Pancreas (tissue), 10 donors: Measurements from ENCODE around the gene NACC2. TPM values are rescaled to one million over a fixed set of nuclear protein-coding genes. Genes with fewer than 3 reads are reported as not detected.

Experiments used
- ATAC-seq, 4 donors: fragments of 200-7000 bp; cut with Tn5 transposase; one replicate each; pipeline versions ENCODE4 v1.8.0 to v1.9.1; 2020; ENCODE audit warnings: mild to moderate bottlenecking in 4 of 4, moderate library complexity in 4 of 4
- DNase-seq, 6 donors: peaks; one replicate each; pipeline ENCODE4 v3.0.0-alpha.2; 2020
- FAIRE-seq: peaks from 2 replicates; lab custom pipeline; 2012; peaks lifted over from hg19 to GRCh38; lab: Jason Lieb, UNC
- H3K27ac ChIP-seq, 4 donors: fragments of 200-600 bp; sonication (generic); 1 replicate in 3 of 4; 2 replicates in 1 of 4; pipeline versions ENCODE4 v1.5.0 to v1.8.0; 2020
- H3K27me3 ChIP-seq, 4 donors: fragments of 200-600 bp; one replicate each; pipeline ENCODE4 v1.8.0; 2021
- H3K36me3 ChIP-seq, 3 donors: fragments of 200-600 bp; sonication (generic) in 1 of 3; one replicate each; pipeline versions ENCODE4 v1.5.0 to v1.8.0; 2020 to 2021
- H3K4me1 ChIP-seq, 3 donors: fragments of 200-600 bp; one replicate each; pipeline ENCODE4 v1.8.0; 2021
- H3K4me3 ChIP-seq, 4 donors: fragments of 200-600 bp; sonication (generic) in 2 of 4; one replicate each; pipeline versions ENCODE4 v1.5.0 to v1.8.0; 2020 to 2021
- H3K9me3 ChIP-seq, 4 donors: fragments of 200-600 bp; one replicate each; pipeline ENCODE4 v1.8.0; 2021
- WGBS, 2 donors: extraction: QIAGEN DNeasy Blood & Tissue Kit; methylation state at CpG; one replicate each; pipeline ENCODE4 v1.1.7; 2013; 5-methylcytosine and 5-hydroxymethylcytosine counted together
- intact Hi-C, 3 donors: fragments of 100-400 bp; cut with DNase I; formaldehyde crosslinking; loops; one replicate each; pipeline versions ENCODE4 v1.11.1 to v1.14.2; 2022
- polyA plus RNA-seq, 2 donors: library from polyadenylated mRNA; stranded (reverse); fragments of 200-250 nt; gene quantifications; one replicate each; pipeline ENCODE4 v1.2.3, GENCODE V29; 2013
- total RNA-seq, 6 donors: library from RNA; stranded (reverse); fragmentation: NEBNext Ultra II Directional in 4 of 6; extraction: Animal tissue kit (Norgen Biotek cat#: 25700) in 4 of 6; gene quantifications; one replicate each; pipeline versions ENCODE4 v1.2.1 to v1.2.4, GENCODE V29; 2021 to 2023
- TF ChIP-seq, protein P1 (sequence below), 4 donors: fragments of 200-600 bp; sonication (generic) in 3 of 4; IDR thresholded peaks; one replicate each; pipeline versions ENCODE4 v1.5.0 to v1.8.0; 2021; ENCODE audit warnings: antibody characterized with exemption in 4 of 4
- donor health status: healthy with polysubstance abuse.
- donor health status: DM: no; HTN: no; CAD: no; lungs with moderate emphysema.
- donor health status: DM: no; HTN: no; CAD: no.
- donor health status: control.
- donor health status: control.
- donor health status: Bipolar disorder and iron deficiency.
- donor health status: DM: yes; HTN: yes; CAD: no.
- donor health status: DM: no; HTN: no; CAD: no.
- donor health status: DM: no; HTN: no; CAD: no.
- donor health status: DM: yes; HTN: yes; CAD: no.

NACC2 gene
- total and polyA plus RNA-seq, 8 donors = 4.3 to 12.4 (median 8.2) TPM

DNA sequence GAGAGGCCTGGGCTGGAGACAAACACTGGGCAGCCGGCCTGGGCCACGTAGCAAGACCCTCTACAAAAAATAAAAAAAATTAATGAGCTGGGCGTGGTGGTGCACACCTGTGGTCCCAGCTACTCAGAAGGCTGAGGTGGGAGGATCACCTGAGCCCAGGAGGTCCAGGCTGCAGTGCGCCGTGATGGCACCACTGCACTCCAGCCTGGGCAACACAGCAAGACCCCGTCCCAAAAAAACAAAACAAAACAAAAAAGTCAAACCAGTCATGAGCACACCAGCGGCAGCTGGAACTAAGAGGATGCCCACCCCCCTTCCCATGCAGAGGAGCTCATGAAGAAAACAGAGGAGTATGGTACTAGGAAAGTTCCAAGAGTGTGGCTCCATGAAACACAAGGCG lies 131.8 kb downstream of the NACC2 start:
- Histone ChIP-seq H3K27ac (no peak overlapping the region), H3K27me3 (no peaks in the 10 kb centered on the region), H3K9me3 (no peaks in the 10 kb centered on the region), H3K36me3 (no peaks in the 10 kb centered on the region), H3K4me1 (peaks cover 0 to 11% (median 0%) of the 10 kb centered on the region in 3 donors), H3K4me3 (no peak overlapping the region)
- DNase-seq (no peak), FAIRE-seq (no peak), ATAC-seq (no peak)
- intact Hi-C loops = no loop called here
- WGBS, 2 donors = 82 to 89% methylated on average over 8 of the region's 8 CpGs
- TF ChIP-seq, protein P1, sequence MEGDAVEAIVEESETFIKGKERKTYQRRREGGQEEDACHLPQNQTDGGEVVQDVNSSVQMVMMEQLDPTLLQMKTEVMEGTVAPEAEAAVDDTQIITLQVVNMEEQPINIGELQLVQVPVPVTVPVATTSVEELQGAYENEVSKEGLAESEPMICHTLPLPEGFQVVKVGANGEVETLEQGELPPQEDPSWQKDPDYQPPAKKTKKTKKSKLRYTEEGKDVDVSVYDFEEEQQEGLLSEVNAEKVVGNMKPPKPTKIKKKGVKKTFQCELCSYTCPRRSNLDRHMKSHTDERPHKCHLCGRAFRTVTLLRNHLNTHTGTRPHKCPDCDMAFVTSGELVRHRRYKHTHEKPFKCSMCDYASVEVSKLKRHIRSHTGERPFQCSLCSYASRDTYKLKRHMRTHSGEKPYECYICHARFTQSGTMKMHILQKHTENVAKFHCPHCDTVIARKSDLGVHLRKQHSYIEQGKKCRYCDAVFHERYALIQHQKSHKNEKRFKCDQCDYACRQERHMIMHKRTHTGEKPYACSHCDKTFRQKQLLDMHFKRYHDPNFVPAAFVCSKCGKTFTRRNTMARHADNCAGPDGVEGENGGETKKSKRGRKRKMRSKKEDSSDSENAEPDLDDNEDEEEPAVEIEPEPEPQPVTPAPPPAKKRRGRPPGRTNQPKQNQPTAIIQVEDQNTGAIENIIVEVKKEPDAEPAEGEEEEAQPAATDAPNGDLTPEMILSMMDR (IDR thresholded peaks at IDR 0.05) = no peak

DNA sequence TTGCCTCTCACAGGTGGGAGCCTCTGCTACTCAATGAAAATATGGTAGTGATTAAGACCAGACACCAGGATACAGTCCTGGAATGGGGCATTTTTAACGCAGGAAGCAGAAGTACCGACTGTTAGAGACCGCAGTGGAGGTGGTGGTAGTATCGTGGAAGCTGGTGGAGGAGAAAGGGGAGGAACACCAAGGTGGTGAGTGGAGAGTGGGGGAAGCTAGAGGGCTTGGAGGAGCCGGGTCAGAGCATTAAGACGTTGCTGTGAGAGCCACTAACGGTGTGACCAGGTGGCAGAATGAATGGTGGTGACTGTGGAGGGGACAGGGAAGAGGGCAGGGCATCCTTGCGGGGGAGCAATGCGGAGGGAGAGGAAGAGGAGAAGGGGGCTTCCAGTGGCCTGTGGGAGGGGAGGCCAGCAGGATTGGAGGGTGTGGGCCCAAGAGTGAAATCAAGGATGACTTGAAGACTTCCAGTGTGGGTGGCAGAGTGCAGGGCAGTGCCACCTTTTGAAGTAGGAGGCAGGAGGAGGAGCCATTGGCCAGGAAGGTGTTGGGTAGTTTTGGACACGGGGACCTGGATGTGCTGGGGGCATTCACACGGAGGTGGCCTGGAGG lies 132.3 kb downstream of the NACC2 start:
- no peak for FAIRE-seq
- TF ChIP-seq, protein P1 (IDR thresholded peaks at IDR 0.05) = no peak
- no peak overlapping the region for H3K27ac ChIP-seq
- intact Hi-C loops = no loop called here
- H3K27me3 ChIP-seq = no peaks in the 10 kb centered on the region
- no peak overlapping the region for H3K4me3 ChIP-seq
- H3K9me3 ChIP-seq = no peaks in the 10 kb centered on the region
- H3K4me1 ChIP-seq = peaks cover 0 to 11% (median 0%) of the 10 kb centered on the region in 3 donors
- no peak for ATAC-seq
- no peaks in the 10 kb centered on the region for H3K36me3 ChIP-seq
- 70 to 72% methylated on average over 11 of the region's 11 CpGs for WGBS, 2 donors
- DNase-seq = no peak

DNA sequence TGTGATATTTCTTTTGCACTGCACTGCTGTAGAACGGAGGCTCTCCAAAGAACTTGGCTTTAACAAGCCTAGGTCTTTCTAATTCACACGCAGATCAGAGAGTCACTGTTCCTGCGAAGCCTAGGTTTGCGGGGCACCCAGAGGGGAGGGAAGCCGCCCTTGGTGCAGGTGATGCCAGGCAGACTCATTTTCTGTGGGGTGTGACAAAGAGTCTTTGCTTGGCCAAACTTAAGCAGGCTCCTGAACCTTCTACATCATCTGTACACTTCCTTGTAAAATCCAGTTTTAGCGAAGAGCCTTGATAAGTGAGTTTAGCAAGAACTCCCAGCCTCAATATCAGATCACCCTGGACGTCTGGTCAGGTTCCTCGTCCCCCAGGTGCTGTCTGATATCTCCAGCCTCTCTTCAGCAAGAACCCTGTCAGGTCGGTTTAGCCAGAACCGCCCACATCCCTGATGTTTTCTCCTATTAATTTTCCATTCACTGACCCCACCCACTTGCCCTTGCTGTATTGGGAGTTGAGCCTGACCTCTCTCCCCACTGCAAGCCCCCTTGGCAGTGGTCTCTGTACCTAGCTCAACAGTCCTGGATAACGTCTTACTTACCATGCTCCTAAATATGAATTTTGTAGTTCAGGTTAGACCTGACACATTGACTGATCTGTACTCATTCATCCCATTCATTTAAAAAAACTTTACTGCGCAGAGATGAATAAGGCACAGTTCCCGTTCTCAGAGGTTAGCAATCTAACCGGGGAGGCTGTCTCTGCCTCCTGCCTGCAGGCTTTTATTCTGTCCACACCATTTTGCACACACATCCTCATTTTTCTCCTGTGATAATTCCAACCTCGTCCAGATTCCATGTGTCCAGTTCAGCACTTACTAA lies 133.0 kb downstream of the NACC2 start:
- 28 to 30% methylated on average over 15 of the region's 15 CpGs for WGBS, 2 donors
- FAIRE-seq (no peak), ATAC-seq (no peak), DNase-seq (no peak)
- Histone ChIP-seq H3K4me1 (peaks cover 0 to 9% (median 0%) of the 10 kb centered on the region in 3 donors), H3K9me3 (no peaks in the 10 kb centered on the region), H3K36me3 (no peaks in the 10 kb centered on the region), H3K27me3 (no peaks in the 10 kb centered on the region), H3K4me3 (peak overlapping the region in 1 of 4 donors; percentile 92), H3K27ac (no peak overlapping the region)
- intact Hi-C loops = no loop called here
- TF ChIP-seq, protein P1 (IDR thresholded peaks at IDR 0.05) = no peak

DNA sequence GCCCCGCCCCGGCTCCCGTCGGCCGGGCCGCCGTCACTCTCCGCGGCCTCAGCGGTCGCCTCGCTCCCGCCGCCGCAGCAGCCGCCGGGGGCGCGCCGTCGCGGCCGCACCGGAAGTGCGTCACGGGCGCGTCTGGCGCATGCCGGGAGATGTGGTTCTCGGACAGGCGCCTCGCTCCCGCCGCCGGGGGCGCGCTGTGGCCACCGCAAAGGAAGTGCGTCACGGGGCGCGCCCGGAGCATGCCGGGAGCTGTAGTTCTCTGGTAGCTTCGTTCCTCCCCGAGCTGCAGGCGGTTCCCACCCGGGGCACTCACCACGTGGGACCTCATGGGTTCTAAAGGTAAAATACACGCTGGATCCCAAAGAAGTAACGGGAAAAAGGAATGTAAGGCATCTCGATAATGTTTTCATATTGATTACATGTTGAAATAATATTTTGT lies 133.8 kb downstream of the NACC2 start, which contains the start of gene UBAC1:
TSS of gene UBAC1 (minus strand) at position 97 of the 439 bp plus-strand sequence. CDS start 211 bp downstream, outside the sequence.
- Histone ChIP-seq H3K4me1 (peaks cover 0 to 9% (median 0%) of the 10 kb centered on the region in 3 donors), H3K9me3 (no peaks in the 10 kb centered on the region), H3K27ac (peak within 1 kb of the TSS; percentile 55 to 74 (median 70)), H3K4me3 (peak within 1 kb of the TSS; percentile 71 to 92 (median 82)), H3K36me3 (no peaks in the 10 kb centered on the region), H3K27me3 (no peaks in the 10 kb centered on the region)
- TF ChIP-seq, protein P1 (IDR thresholded peaks at IDR 0.05) = peak in 3 of 4 donors; percentile 46 to 60 (median 51)
- intact Hi-C loops = no loop called here
- ATAC-seq (peak; percentile 93 to 96 (median 96)), DNase-seq (peak; percentile 93 to 98 (median 96)), FAIRE-seq (no peak)
- WGBS, 2 donors = 0 to 1% methylated on average over 26 to 53 of the region's 53 CpGs
